AG09309 (cell line): ENCODE measurements around the gene SMIM35.

Experiments
- DNase-seq: peaks from one replicate; pipeline ENCODE4 v3.0.0-alpha.2; 2010; ENCODE audit warnings: low read depth
- H3K4me3 ChIP-seq: 2 replicates; pipeline ENCODE4 v1.5.1; 2011; ENCODE audit warnings: mild to moderate bottlenecking, low read depth, low read length, moderate library complexity; ENCODE audit not compliant: control insufficient read depth
- CTCF ChIP-seq: IDR thresholded peaks from 2 replicates; pipeline ENCODE4 v1.5.1; 2011; ENCODE audit warnings: mild to moderate bottlenecking, low read depth, low read length, inconsistent platforms; ENCODE audit not compliant: insufficient read depth, control insufficient read depth; ENCODE audit errors: missing control alignments

SMIM35 gene

GRCh38 chr11:118059246-118059940 is 27.4 kb downstream of the SMIM35 start:
- no peak for TF ChIP-seq CTCF
- DNase-seq = no peak
- H3K4me3 ChIP-seq = no peak overlapping the region

GRCh38 chr11:118058311-118059245 is 28.2 kb downstream of the SMIM35 start:
- no peak for TF ChIP-seq CTCF
- H3K4me3 ChIP-seq = no peak overlapping the region
- no peak for DNase-seq

GRCh38 chr11:118057251-118058145 is 29.3 kb downstream of the SMIM35 start:
- TF ChIP-seq CTCF = no peak
- no peak overlapping the region for H3K4me3 ChIP-seq
- no peak for DNase-seq

- H3K4me3 ChIP-seq = no peak overlapping the region
- DNase-seq = no peak
- TF ChIP-seq CTCF = no peak
These were observed 30.0 kb downstream of the SMIM35 start for GRCh38 chr11:118056806-118057205.

GRCh38 chr11:118055966-118056365 is 30.8 kb downstream of the SMIM35 start:
- H3K4me3 ChIP-seq = no peak overlapping the region
- DNase-seq = no peak
- TF ChIP-seq CTCF = no peak

GRCh38 chr11:118054712-118055640 is 31.8 kb downstream of the SMIM35 start:
- no peak overlapping the region for H3K4me3 ChIP-seq
- no peak for DNase-seq
- TF ChIP-seq CTCF = no peak
